NT2/D1 (cell line): ENCODE measurements around the gene ALG14.

Experiments used
- SUZ12 ChIP-seq: IDR thresholded peaks from 2 replicates; pipeline ENCODE4 v1.6.1; 2011; ENCODE audit not compliant: insufficient read length, insufficient read depth; ENCODE audit errors: extremely low read depth
- YY1 ChIP-seq: IDR thresholded peaks from 2 replicates; pipeline ENCODE4 v1.6.1; 2011; ENCODE audit not compliant: insufficient read length, insufficient read depth
- ZNF274 ChIP-seq: IDR thresholded peaks from 2 replicates; pipeline ENCODE4 v1.6.1; 2011; ENCODE audit warnings: mild to moderate bottlenecking, low read depth, low read length

- TF ChIP-seq YY1 (no peak), ZNF274 (no peak), SUZ12 (no peak)
Observed at GRCh38 chr1:94926126-94926914, 146.4 kb downstream of the ALG14 start.
